Measurements from ENCODE around the gene COLEC12.

- TF ChIP-seq POLR2A (IDR thresholded peaks at IDR 0.05) (no peak), CTCF (IDR thresholded peaks at IDR 0.05) (no peak), EP300 (IDR thresholded peaks at IDR 0.05) (no peak)
These were observed 143.7 kb downstream of the COLEC12 start for GRCh38 chr18:356778-357177.
